WTC11 (cell line): ENCODE measurements around the gene OBSL1. TPM values are rescaled to one million over a fixed set of nuclear protein-coding genes. Genes with fewer than 3 reads are reported as not detected.

Source experiments
- ATAC-seq: fragments of 200-7000 bp; cut with Tn5 transposase; 2 replicates; pipeline ENCODE4 v1.10.0; 2021; ENCODE audit warnings: mild to moderate bottlenecking, moderate library complexity
- CTCF ChIA-PET: fragments of 300-600 bp; sonication (Branson Sonifier 250); formaldehyde crosslinking; loops from one replicate; lab custom pipeline; 2021; ENCODE audit warnings: antibody characterized with exemption; lab: Charles Lee
- POLR2A ChIA-PET: fragments of 350-600 bp; sonication (Branson Sonifier 250); formaldehyde crosslinking; loops from one replicate; lab custom pipeline; 2021; ENCODE audit warnings: antibody characterized with exemption; lab: Charles Lee
- DNase-seq: peaks from one replicate; pipeline ENCODE4 v3.0.0; 2021; ENCODE audit warnings: low spot score
- H3K27ac Mint-ChIP-seq: 2 replicates; pipeline ENCODE4 v1.8.0; 2021; ENCODE audit warnings: mixed read lengths
- H3K27me3 Mint-ChIP-seq: 2 replicates; pipeline ENCODE4 v1.8.0; 2021; ENCODE audit warnings: low read depth, mild to moderate bottlenecking, moderate library complexity, mixed read lengths
- H3K36me3 Mint-ChIP-seq: 2 replicates; pipeline ENCODE4 v1.8.0; 2021; ENCODE audit warnings: mixed read lengths
- H3K4me1 Mint-ChIP-seq: 2 replicates; pipeline ENCODE4 v1.8.0; 2022; ENCODE audit warnings: mixed read lengths
- H3K4me3 Mint-ChIP-seq: 2 replicates; pipeline ENCODE4 v1.8.0; 2021; ENCODE audit warnings: mild to moderate bottlenecking, moderate library complexity, mixed read lengths
- H3K9me3 Mint-ChIP-seq: 2 replicates; pipeline ENCODE4 v1.8.0; 2021; ENCODE audit warnings: mixed read lengths
- CREB1 ChIP-seq: sonication (generic); formaldehyde crosslinking; IDR thresholded peaks from 2 replicates; pipeline ENCODE4 v1.8.0; 2023; ENCODE audit warnings: mild to moderate bottlenecking, missing genetic modification reagents
- ETV6 ChIP-seq: sonication (generic); formaldehyde crosslinking; IDR thresholded peaks from 2 replicates; pipeline ENCODE4 v1.8.1; 2022; ENCODE audit warnings: mild to moderate bottlenecking, missing genetic modification reagents
- FOXK1 ChIP-seq: sonication (generic); formaldehyde crosslinking; IDR thresholded peaks from 2 replicates; pipeline ENCODE4 v1.8.0; 2022; ENCODE audit warnings: mild to moderate bottlenecking, moderate library complexity, missing genetic modification reagents
- GABPB1 ChIP-seq: sonication (generic); formaldehyde crosslinking; IDR thresholded peaks from 2 replicates; pipeline ENCODE4 v1.8.1; 2023; ENCODE audit warnings: mild to moderate bottlenecking, missing genetic modification reagents
- GRHL2 ChIP-seq: fragments of 250-450 bp; sonication (Bioruptor Pico); IDR thresholded peaks from 2 replicates; pipeline ENCODE4 v1.8.0; 2022; ENCODE audit warnings: mild to moderate bottlenecking, moderate library complexity; ENCODE audit not compliant: insufficient replicate concordance, severe bottlenecking
- NFYB ChIP-seq: sonication (generic); formaldehyde crosslinking; conservative IDR thresholded peaks from 2 replicates; pipeline ENCODE4 v1.8.0; 2022; ENCODE audit warnings: low read depth, missing genetic modification reagents
- ZNF263 ChIP-seq: sonication (generic); formaldehyde crosslinking; IDR thresholded peaks from 2 replicates; pipeline ENCODE4 v1.8.1; 2022; ENCODE audit warnings: low read depth, mild to moderate bottlenecking, moderate library complexity, missing genetic modification reagents
- ZNF317 ChIP-seq: sonication (generic); formaldehyde crosslinking; IDR thresholded peaks from 2 replicates; pipeline ENCODE4 v1.8.1; 2023; ENCODE audit warnings: low read depth, mild to moderate bottlenecking, moderate library complexity, missing genetic modification reagents, borderline replicate concordance
- ZNF416 ChIP-seq: fragments of 250-450 bp; sonication (Bioruptor Pico); IDR thresholded peaks from 2 replicates; pipeline ENCODE4 v1.9.0; 2021; ENCODE audit warnings: mild to moderate bottlenecking, inconsistent platforms
- total RNA-seq: library from RNA; stranded (reverse); gene quantifications from 3 replicates; pipeline ENCODE4 v1.2.3, GENCODE V29; 2021
- TF ChIP-seq, protein P1 (sequence below): fragments of 250-450 bp; sonication (Bioruptor Pico); IDR thresholded peaks from 2 replicates; pipeline ENCODE4 v1.9.0; 2021; ENCODE audit warnings: mild to moderate bottlenecking
- TF ChIP-seq, protein P2 (sequence below): fragments of 250-450 bp; sonication (Bioruptor Pico); IDR thresholded peaks from 2 replicates; pipeline ENCODE4 v1.8.0; 2021; ENCODE audit warnings: mild to moderate bottlenecking
- TF ChIP-seq, protein P3 (sequence below): sonication (generic); formaldehyde crosslinking; IDR thresholded peaks from 2 replicates; pipeline ENCODE4 v1.8.1; 2023; ENCODE audit warnings: mild to moderate bottlenecking, moderate library complexity, missing genetic modification reagents
- TF ChIP-seq, protein P4 (sequence below): fragments of 250-450 bp; sonication (Bioruptor Pico); IDR thresholded peaks from 2 replicates; pipeline ENCODE4 v1.9.0; 2021; ENCODE audit warnings: moderate library complexity, mild to moderate bottlenecking, inconsistent platforms, borderline replicate concordance
- TF ChIP-seq, protein P5 (sequence below): sonication (generic); formaldehyde crosslinking; IDR thresholded peaks from 2 replicates; pipeline ENCODE4 v1.8.1; 2023; ENCODE audit warnings: mild to moderate bottlenecking, missing genetic modification reagents, borderline replicate concordance
- TF ChIP-seq, protein P6 (sequence below): sonication (generic); formaldehyde crosslinking; IDR thresholded peaks from 2 replicates; pipeline ENCODE4 v1.8.0; 2022; ENCODE audit warnings: missing genetic modification reagents

OBSL1 gene
- total RNA-seq, 1 experiment from 2014 or later, result 159 TPM

DNA sequence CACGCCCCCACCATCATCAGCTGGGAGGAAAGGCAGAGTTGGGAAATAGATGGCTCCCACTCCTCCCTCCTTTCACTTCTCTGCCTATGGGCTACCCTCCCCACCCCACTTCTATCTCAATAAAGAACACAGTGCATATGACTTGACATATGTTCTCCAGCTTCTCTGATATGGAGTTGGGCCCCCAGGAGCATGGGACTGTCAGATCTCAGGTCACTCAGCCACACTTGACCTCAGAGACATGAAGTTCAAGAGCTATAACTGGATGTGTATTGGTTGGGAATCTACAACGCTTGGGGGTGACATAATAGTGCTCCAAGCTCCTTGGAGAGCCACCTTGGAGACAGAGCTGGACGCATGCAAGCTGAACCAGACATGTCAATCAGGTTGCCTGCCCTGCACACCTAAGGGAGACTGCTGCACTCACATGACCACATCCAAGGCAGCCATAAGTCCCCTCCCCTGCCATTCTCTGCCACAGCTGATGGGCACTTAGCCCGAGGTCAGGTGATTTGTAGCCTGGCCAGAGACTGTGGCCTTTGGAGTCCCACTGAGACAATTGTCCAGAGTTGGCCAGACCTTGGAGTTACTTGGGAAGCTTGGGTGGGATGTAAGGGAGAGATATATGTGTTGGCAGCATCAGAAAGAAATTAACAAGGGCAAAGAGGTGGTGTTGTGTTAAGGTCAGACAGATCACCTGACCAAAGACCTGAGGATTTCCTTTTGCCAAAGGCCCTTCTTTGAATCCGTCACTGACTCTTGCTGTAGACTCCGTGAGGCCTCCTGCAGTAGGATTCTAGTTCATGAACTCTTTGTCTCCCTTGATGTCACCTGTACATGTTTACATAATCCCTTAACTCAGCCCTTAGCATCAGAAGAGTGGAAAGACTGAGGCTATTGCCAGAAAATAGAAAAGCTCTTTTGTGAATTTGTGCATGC lies 4.5 kb upstream of the OBSL1 start:
- H3K27me3 Mint-ChIP-seq, result peaks cover 26% of the 10 kb centered on the region
- DNase-seq (no peak), ATAC-seq (no peak)
- H3K4me1 Mint-ChIP-seq, result peaks cover 60% of the 10 kb centered on the region
- CTCF ChIA-PET, result interaction anchor here (0.9 to 4.9 kb wide), 5 partner anchors 15 to 46 kb away, joined by 3 to 44 read pairs (median 4); no protein-coding TSS in a partner anchor
- no peaks in the 10 kb centered on the region for H3K36me3 Mint-ChIP-seq
- no peaks in the 10 kb centered on the region for H3K9me3 Mint-ChIP-seq
- POLR2A ChIA-PET, result interaction anchor here (1.0 kb wide), 1 partner anchor 90 kb away, joined by 3 read pairs; no protein-coding TSS in a partner anchor
- no peak overlapping the region for H3K4me3 Mint-ChIP-seq
- TF ChIP-seq, protein P1, sequence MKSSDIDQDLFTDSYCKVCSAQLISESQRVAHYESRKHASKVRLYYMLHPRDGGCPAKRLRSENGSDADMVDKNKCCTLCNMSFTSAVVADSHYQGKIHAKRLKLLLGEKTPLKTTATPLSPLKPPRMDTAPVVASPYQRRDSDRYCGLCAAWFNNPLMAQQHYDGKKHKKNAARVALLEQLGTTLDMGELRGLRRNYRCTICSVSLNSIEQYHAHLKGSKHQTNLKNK (CRISPR knock-in tag), result no peak
- TF ChIP-seq, protein P2, sequence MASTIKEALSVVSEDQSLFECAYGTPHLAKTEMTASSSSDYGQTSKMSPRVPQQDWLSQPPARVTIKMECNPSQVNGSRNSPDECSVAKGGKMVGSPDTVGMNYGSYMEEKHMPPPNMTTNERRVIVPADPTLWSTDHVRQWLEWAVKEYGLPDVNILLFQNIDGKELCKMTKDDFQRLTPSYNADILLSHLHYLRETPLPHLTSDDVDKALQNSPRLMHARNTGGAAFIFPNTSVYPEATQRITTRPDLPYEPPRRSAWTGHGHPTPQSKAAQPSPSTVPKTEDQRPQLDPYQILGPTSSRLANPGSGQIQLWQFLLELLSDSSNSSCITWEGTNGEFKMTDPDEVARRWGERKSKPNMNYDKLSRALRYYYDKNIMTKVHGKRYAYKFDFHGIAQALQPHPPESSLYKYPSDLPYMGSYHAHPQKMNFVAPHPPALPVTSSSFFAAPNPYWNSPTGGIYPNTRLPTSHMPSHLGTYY, result no peak
- TF ChIP-seq, protein P3, sequence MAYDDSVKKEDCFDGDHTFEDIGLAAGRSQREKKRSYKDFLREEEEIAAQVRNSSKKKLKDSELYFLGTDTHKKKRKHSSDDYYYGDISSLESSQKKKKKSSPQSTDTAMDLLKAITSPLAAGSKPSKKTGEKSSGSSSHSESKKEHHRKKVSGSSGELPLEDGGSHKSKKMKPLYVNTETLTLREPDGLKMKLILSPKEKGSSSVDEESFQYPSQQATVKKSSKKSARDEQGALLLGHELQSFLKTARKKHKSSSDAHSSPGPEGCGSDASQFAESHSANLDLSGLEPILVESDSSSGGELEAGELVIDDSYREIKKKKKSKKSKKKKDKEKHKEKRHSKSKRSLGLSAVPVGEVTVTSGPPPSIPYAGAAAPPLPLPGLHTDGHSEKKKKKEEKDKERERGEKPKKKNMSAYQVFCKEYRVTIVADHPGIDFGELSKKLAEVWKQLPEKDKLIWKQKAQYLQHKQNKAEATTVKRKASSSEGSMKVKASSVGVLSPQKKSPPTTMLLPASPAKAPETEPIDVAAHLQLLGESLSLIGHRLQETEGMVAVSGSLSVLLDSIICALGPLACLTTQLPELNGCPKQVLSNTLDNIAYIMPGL (CRISPR knock-in tag), result no peak
- TF ChIP-seq CREB1 (CRISPR knock-in tag) (no peak), FOXK1 (CRISPR knock-in tag) (no peak), ZNF317 (CRISPR knock-in tag) (no peak), ZNF416 (CRISPR knock-in tag) (no peak), ETV6 (CRISPR knock-in tag) (no peak)
- TF ChIP-seq, protein P4, sequence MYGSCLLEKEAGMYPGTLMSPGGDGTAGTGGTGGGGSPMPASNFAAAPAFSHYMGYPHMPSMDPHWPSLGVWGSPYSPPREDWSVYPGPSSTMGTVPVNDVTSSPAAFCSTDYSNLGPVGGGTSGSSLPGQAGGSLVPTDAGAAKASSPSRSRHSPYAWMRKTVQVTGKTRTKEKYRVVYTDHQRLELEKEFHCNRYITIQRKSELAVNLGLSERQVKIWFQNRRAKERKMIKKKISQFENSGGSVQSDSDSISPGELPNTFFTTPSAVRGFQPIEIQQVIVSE (CRISPR knock-in tag), result no peak
- TF ChIP-seq, protein P5, sequence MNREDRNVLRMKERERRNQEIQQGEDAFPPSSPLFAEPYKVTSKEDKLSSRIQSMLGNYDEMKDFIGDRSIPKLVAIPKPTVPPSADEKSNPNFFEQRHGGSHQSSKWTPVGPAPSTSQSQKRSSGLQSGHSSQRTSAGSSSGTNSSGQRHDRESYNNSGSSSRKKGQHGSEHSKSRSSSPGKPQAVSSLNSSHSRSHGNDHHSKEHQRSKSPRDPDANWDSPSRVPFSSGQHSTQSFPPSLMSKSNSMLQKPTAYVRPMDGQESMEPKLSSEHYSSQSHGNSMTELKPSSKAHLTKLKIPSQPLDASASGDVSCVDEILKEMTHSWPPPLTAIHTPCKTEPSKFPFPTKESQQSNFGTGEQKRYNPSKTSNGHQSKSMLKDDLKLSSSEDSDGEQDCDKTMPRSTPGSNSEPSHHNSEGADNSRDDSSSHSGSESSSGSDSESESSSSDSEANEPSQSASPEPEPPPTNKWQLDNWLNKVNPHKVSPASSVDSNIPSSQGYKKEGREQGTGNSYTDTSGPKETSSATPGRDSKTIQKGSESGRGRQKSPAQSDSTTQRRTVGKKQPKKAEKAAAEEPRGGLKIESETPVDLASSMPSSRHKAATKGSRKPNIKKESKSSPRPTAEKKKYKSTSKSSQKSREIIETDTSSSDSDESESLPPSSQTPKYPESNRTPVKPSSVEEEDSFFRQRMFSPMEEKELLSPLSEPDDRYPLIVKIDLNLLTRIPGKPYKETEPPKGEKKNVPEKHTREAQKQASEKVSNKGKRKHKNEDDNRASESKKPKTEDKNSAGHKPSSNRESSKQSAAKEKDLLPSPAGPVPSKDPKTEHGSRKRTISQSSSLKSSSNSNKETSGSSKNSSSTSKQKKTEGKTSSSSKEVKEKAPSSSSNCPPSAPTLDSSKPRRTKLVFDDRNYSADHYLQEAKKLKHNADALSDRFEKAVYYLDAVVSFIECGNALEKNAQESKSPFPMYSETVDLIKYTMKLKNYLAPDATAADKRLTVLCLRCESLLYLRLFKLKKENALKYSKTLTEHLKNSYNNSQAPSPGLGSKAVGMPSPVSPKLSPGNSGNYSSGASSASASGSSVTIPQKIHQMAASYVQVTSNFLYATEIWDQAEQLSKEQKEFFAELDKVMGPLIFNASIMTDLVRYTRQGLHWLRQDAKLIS, result no peak
- no peak overlapping the region for H3K27ac Mint-ChIP-seq

DNA sequence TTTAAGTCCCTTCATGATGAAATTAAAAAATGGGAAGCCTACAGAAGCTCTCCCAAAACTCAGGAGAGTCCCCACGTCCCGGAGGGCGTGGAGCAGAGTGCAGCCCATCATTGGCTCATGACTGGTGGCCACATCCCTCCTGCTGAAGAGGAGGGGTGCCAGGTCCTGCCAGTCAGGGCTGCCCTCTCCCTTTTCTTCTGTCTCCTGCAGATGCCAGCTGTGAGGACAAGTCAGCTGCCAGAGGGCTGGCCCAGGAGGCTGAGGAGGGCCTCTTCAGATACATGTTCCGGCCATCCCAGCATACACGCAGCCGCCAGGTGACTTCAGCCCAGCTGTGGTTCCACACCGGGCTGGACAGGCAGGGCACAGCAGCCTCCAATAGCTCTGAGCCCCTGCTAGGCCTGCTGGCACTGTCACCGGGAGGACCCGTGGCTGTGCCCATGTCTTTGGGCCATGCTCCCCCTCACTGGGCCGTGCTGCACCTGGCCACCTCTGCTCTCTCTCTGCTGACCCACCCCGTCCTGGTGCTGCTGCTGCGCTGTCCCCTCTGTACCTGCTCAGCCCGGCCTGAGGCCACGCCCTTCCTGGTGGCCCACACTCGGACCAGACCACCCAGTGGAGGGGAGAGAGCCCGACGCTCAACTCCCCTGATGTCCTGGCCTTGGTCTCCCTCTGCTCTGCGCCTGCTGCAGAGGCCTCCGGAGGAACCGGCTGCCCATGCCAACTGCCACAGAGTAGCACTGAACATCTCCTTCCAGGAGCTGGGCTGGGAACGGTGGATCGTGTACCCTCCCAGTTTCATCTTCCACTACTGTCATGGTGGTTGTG lies 3.4 kb upstream of the OBSL1 start:
- H3K27ac Mint-ChIP-seq, result no peak overlapping the region; the same call in 1 of the 2 replicates
- CTCF ChIA-PET, result interaction anchor here (0.9 to 4.8 kb wide), 2 partner anchors 14 to 21 kb away, joined by 3 to 66 read pairs; no protein-coding TSS in a partner anchor
- TF ChIP-seq NFYB (CRISPR knock-in tag) (no peak), ZNF263 (no peak), GABPB1 (CRISPR knock-in tag) (no peak), GRHL2 (no peak)
- TF ChIP-seq, protein P1 (CRISPR knock-in tag), result no peak
- TF ChIP-seq, protein P6, sequence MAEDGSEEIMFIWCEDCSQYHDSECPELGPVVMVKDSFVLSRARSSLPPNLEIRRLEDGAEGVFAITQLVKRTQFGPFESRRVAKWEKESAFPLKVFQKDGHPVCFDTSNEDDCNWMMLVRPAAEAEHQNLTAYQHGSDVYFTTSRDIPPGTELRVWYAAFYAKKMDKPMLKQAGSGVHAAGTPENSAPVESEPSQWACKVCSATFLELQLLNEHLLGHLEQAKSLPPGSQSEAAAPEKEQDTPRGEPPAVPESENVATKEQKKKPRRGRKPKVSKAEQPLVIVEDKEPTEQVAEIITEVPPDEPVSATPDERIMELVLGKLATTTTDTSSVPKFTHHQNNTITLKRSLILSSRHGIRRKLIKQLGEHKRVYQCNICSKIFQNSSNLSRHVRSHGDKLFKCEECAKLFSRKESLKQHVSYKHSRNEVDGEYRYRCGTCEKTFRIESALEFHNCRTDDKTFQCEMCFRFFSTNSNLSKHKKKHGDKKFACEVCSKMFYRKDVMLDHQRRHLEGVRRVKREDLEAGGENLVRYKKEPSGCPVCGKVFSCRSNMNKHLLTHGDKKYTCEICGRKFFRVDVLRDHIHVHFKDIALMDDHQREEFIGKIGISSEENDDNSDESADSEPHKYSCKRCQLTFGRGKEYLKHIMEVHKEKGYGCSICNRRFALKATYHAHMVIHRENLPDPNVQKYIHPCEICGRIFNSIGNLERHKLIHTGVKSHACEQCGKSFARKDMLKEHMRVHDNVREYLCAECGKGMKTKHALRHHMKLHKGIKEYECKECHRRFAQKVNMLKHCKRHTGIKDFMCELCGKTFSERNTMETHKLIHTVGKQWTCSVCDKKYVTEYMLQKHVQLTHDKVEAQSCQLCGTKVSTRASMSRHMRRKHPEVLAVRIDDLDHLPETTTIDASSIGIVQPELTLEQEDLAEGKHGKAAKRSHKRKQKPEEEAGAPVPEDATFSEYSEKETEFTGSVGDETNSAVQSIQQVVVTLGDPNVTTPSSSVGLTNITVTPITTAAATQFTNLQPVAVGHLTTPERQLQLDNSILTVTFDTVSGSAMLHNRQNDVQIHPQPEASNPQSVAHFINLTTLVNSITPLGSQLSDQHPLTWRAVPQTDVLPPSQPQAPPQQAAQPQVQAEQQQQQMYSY (CRISPR knock-in tag), result no peak

More for the DNA sequence above, 3.4 kb upstream of the OBSL1 start:
- peaks cover 30% of the 10 kb centered on the region for H3K27me3 Mint-ChIP-seq
- no peaks in the 10 kb centered on the region for H3K9me3 Mint-ChIP-seq
- H3K36me3 Mint-ChIP-seq, result peaks cover 3% of the 10 kb centered on the region
- POLR2A ChIA-PET, result no interaction called here
- H3K4me1 Mint-ChIP-seq, result peaks cover 65% of the 10 kb centered on the region
- H3K4me3 Mint-ChIP-seq, result no peak overlapping the region
- ATAC-seq (no peak), DNase-seq (no peak)
